HFFc6 (cell line): Measurements from ENCODE around the gene CLCA1. TPM values are rescaled to one million over a fixed set of nuclear protein-coding genes. Genes with fewer than 3 reads are reported as not detected.

Experiments
- DNase-seq: peaks from one replicate; pipeline ENCODE4 v3.0.0-alpha.2; 2018
- H3K27ac Mint-ChIP-seq: 2 replicates; pipeline ENCODE4 v1.8.0; 2020; ENCODE audit warnings: mild to moderate bottlenecking, mixed read lengths
- H3K27me3 Mint-ChIP-seq: 2 replicates; pipeline ENCODE4 v1.8.0; 2021; ENCODE audit warnings: mild to moderate bottlenecking, moderate library complexity, mixed read lengths; ENCODE audit not compliant: insufficient read depth
- H3K36me3 Mint-ChIP-seq: 2 replicates; pipeline ENCODE4 v1.8.0; 2021; ENCODE audit warnings: low read depth, mixed read lengths
- H3K4me1 Mint-ChIP-seq: 2 replicates; pipeline ENCODE4 v1.8.0; 2020; ENCODE audit warnings: low read depth, mixed read lengths
- H3K4me3 Mint-ChIP-seq: 2 replicates; pipeline ENCODE4 v1.8.0; 2020; ENCODE audit warnings: mild to moderate bottlenecking, moderate library complexity, mixed read lengths
- H3K9me3 Mint-ChIP-seq: 2 replicates; pipeline ENCODE4 v1.8.0; 2020; ENCODE audit warnings: mild to moderate bottlenecking, mixed read lengths
- total RNA-seq, 6 experiments: library from RNA; stranded (reverse); fragmentation: NEBNext Ultra II Directional; extraction: Animal tissue kit (Norgen Biotek cat#: 25700); gene quantifications; 2 replicates in 1 of 6; 3 replicates in 5 of 6; pipeline ENCODE4 v1.2.3, GENCODE V29; 2021
- TF ChIP-seq, protein P1 (sequence below): fragments of 200-600 bp; sonication (generic); IDR thresholded peaks from 2 replicates; pipeline ENCODE4 v1.5.0; 2021; ENCODE audit warnings: antibody characterized with exemption, mild to moderate bottlenecking

The CLCA1 gene
- total RNA-seq, 6 experiments from 2014 or later = not detected

DNA sequence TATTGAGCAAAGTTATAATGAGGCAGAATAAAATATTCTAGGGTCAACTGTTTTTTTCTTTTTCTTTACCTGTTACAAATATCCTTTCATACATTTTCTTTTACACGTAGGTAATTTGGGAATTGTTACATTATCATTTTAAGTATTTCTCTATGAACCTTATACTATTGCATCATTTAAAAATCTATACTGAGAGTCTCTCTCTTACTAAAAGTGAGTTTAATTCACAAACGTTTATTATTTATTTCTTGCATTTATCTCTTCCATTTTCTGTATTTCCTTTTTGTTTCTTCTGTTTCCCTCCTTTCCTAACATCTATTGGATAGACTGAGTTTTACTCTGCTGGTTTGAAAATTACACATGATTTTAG is 52.8 kb downstream of the CLCA1 start:
- TF ChIP-seq, protein P1, sequence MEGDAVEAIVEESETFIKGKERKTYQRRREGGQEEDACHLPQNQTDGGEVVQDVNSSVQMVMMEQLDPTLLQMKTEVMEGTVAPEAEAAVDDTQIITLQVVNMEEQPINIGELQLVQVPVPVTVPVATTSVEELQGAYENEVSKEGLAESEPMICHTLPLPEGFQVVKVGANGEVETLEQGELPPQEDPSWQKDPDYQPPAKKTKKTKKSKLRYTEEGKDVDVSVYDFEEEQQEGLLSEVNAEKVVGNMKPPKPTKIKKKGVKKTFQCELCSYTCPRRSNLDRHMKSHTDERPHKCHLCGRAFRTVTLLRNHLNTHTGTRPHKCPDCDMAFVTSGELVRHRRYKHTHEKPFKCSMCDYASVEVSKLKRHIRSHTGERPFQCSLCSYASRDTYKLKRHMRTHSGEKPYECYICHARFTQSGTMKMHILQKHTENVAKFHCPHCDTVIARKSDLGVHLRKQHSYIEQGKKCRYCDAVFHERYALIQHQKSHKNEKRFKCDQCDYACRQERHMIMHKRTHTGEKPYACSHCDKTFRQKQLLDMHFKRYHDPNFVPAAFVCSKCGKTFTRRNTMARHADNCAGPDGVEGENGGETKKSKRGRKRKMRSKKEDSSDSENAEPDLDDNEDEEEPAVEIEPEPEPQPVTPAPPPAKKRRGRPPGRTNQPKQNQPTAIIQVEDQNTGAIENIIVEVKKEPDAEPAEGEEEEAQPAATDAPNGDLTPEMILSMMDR = no peak
- no peak for DNase-seq

DNA sequence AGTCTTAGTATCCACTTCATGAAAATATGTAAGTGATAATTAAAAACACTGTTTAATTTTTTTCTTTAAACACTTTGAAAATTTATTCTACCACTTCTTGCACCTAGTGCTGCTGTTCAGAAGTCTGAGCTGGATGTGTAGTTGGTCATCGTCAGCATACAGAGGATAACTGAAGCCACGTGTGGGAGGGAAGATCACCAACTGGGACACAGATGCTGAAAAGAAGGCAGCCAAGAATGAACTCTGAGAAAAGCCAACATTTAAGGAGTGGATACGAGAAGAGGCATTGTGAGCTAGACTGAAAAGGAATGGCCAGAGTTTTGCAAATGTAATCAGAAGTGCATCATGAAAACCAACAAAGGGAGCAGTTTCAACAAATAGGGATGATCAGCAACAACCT is 53.5 kb downstream of the CLCA1 start:
- H3K9me3 Mint-ChIP-seq = no peaks in the 10 kb centered on the region
- no peak overlapping the region for H3K4me3 Mint-ChIP-seq
- H3K27me3 Mint-ChIP-seq = peaks cover 7% of the 10 kb centered on the region
- H3K27ac Mint-ChIP-seq = no peak overlapping the region
- no peaks in the 10 kb centered on the region for H3K36me3 Mint-ChIP-seq
- TF ChIP-seq, protein P1 = no peak
- H3K4me1 Mint-ChIP-seq = no peaks in the 10 kb centered on the region
- no peak for DNase-seq

More for the DNA sequence above, 52.8 kb downstream of the CLCA1 start:
- Mint-ChIP-seq H3K9me3 (no peaks in the 10 kb centered on the region), H3K4me3 (no peak overlapping the region), H3K27me3 (peaks cover 7% of the 10 kb centered on the region), H3K36me3 (no peaks in the 10 kb centered on the region), H3K27ac (no peak overlapping the region), H3K4me1 (peaks cover under 1% of the 10 kb centered on the region; the same call in 1 of the 2 replicates)

DNA sequence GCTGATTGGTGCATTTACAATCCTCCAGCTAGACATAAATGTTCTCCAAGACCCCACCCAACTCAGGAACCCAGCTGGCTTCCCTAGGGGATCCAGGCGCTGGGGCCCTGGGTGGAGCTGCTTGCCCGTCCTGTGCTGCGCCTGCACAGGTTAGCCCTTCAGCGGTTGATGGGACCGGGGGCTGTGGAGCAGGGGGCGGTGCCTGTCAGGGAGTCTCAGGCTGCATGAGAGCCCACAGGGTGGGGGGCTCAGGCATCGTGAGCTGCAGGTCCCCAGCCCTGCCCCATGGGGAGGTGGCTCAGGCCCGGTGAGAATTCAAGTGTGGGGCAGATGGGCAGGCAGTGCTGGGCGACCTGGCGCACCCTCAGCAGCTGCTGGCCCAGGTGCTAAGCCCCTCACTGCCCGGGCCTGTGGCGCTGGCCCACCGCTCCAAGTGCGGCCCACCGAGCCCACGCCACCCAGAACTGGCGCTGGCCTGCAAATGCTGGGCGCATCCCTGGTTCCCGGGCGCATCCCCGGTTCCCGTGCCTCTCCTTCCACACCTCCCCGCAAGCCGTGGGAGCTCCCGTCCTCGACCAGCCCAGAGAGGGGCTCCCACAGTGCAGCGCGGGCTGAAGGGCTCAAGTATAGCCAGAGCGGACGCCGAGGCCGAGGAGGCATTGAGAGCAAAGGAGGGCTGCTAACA is 55.1 kb downstream of the CLCA1 start:
- TF ChIP-seq, protein P1 = no peak
- H3K27ac Mint-ChIP-seq = no peak overlapping the region
- peaks cover 7% of the 10 kb centered on the region for H3K27me3 Mint-ChIP-seq
- H3K9me3 Mint-ChIP-seq = no peaks in the 10 kb centered on the region
- no peak overlapping the region for H3K4me3 Mint-ChIP-seq
- H3K36me3 Mint-ChIP-seq = no peaks in the 10 kb centered on the region
- no peak for DNase-seq
- H3K4me1 Mint-ChIP-seq = no peaks in the 10 kb centered on the region

DNA sequence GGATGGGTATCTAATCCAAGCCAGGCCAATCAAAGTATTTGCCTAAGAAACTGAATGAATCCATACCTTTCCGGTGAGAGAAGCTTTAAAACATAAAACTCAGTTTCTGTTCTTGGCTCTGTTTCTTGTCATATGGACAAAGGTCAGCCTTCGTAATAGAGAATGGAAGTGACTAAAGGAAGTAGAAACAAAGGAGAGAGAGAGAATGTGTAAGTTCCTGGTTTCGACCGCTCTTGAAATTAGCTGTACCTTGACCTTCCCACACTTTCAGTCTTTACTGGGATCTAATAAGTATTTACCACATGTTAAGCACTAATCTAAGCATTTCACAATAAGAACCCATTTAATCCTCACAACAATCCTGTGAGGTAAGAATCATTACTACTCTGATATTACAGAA is 58.6 kb downstream of the CLCA1 start:
- Mint-ChIP-seq H3K36me3 (no peaks in the 10 kb centered on the region), H3K4me1 (no peaks in the 10 kb centered on the region), H3K27ac (no peak overlapping the region), H3K4me3 (no peak overlapping the region), H3K27me3 (peaks cover 4% of the 10 kb centered on the region; the same call in 1 of the 2 replicates), H3K9me3 (no peaks in the 10 kb centered on the region)
- DNase-seq = no peak
- TF ChIP-seq, protein P1 = no peak

DNA sequence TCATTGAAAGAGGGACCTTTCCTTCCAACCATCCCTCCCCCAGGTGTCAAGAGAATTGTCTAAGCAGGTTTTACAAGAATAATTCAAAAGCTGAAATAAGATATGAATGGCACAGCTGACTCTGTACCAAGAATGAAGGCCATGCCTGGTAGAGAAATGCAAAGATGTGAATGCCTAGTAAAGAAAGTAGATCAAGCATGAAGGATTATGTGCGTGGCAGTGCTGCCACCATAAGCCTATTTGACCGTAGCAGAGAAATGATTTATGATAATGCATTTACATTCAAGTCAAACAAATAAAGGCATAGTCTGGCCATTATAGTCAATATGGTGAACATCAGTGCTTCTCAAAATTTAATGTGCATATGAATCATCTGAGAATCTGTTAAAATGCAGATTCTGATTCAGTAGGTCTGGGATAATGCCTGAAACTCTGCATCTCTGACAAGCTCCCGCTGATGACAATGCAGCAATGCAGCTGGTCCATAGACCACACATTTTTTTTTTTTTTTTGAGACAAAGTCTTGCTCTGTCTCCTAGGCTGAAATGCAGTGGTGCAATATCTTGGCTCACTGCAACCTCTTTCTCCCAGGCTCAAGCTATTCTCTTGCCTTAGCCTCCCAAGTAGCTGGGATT is 61.6 kb downstream of the CLCA1 start:
- H3K9me3 Mint-ChIP-seq = no peaks in the 10 kb centered on the region
- H3K4me1 Mint-ChIP-seq = no peaks in the 10 kb centered on the region
- no peaks in the 10 kb centered on the region for H3K36me3 Mint-ChIP-seq
- H3K27ac Mint-ChIP-seq = no peak overlapping the region
- TF ChIP-seq, protein P1 = no peak
- no peak overlapping the region for H3K4me3 Mint-ChIP-seq
- no peak for DNase-seq
- H3K27me3 Mint-ChIP-seq = no peaks in the 10 kb centered on the region; the same call in 1 of the 2 replicates
